ENCODE measurements around the gene REPIN1. TPM values are rescaled to one million over a fixed set of nuclear protein-coding genes. Genes with fewer than 3 reads are reported as not detected.

REPIN1 gene
- total RNA-seq, 2 donors from 2014 or later = 48.9 to 50.5 TPM

DNA sequence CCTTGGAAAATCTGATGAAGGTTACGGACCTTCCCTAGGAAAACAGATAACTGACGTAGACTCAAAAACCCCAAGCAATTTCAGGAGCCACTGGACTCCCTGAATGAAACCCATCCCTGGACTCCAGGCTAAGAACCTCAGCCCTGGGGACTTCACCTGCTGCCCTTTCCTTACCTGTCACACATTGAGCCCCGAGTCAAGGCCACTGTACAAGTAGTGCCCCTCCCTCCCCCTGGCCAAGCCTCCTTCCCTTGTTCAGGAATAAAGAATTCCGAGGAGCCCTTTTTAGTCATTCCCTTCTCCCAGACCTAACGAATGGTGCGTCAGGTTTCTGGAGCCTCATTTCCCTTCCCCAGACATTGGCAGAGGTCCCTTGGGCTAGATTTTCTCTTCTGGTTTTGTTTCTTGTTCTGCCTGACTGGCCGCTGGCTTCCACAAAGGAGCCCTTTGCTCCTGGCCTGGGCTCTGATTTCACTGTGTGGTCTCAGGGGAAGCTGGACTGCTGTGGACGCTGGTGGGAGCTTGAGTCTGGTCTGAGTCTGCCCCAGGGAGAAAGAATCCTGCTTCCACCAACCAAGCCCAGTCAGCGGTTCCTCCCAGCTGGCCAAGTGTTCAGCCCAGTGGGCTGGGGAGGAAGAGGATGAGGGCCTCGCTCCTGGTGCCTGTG lies 42.2 kb downstream of the REPIN1 start:
- no peak for DNase-seq (ENCODE audit: low spot score)
- intact Hi-C loops (cut with DNase I) = no loop called here

DNA sequence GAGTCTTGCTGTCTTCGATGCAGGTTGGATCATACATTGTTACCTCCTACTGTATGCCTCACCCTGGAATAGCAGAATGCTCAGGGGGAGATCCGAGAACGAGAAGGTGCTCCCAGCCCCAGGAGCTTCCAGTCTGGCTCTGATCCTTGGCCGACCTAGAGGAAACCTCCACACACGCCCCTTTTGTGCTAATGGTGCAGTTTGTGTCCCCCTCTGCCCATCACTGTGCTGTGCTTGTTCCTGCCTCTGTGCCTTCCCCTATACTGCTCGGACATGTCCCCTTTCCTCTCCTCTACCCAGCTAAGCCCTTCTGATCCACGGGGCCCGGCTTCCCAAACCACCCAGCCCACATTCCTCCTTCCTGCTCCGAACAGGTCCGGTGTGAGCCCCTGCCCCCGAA lies 43.0 kb downstream of the REPIN1 start:
- no peak for DNase-seq (ENCODE audit: low spot score)
- intact Hi-C loops (cut with DNase I) = no loop called here

- DNase-seq (ENCODE audit: low spot score) = no peak
- intact Hi-C loops (cut with DNase I) = no loop called here
These were observed 43.4 kb downstream of the REPIN1 start for GRCh38 chr7:150412016-150412415.

GRCh38 chr7:150412518-150413488 lies 44.2 kb downstream of the REPIN1 start:
- DNase-seq (ENCODE audit: low spot score) = no peak
- intact Hi-C loops (cut with DNase I) = no loop called here

DNA sequence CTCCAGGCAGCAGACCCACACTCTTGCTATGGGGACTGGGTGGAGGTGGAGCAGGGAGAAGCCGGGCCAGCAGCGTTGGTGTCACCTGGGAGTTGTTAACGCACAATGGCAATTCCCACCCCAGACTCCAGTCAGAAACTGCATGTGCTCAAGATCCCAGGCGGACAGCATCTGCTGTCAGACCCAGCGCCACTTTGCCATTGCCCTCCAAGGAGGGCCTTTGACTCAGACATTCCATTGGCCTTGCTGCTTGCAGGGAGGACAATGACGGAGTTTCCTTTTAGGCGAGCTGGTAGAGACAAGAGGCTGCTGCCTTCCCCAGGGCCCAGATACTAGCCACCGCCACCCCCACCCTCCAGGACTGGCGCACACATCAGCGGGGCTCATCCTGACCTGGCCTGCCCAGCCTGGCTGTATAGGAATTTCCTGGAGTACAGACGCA lies 45.0 kb downstream of the REPIN1 start:
- intact Hi-C loops (cut with DNase I) = no loop called here
- no peak for DNase-seq (ENCODE audit: low spot score)

DNA sequence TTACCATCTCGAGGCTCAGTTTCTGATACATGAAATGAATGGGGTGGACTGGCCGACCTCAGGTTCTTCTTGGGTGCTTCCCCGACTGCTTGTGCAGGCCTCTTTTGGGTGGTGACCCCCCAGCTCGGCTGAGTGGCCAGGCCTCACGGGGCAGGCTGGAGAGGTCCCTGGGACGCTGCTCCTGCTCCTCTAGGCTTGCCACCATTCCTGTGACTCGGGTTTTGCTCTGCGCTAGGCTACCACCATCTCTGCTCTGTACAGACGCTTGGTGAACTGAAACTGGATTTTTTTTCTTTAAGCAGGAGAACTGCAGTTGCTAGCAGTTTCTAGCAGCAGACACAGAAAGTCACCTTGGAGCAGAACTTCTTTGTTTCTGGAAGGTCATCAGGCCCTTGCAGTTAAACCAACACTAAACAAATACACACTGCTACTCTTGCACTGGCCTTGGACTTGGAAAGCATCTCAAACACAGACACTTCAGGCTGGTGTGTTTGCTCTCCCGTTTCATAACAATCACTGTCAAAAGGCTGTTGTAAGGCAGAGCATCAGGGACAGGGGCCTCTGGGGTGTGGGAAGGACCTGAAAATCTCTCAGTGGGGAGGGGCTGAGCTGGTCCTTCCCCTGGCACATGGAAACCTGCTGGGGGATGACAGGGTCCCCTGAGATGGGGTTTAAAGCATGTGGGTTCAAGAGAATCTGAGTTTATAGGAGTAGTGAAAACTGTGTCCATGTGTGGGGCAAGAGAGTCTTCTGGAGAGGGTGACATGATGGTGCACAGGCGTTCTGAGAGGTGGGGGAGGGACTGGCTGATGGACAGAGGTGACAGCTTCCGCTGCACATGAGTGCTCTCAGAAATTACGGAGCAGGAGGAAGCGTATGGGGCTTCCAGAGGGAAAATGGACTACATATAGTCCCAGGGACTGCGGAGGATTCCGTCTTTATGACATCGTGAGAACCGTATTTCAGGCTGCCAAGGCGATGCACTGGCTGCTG lies 46.8 kb downstream of the REPIN1 start:
- intact Hi-C loops (cut with DNase I) = no loop called here
- DNase-seq (ENCODE audit: low spot score) = no peak

- no peak for DNase-seq (ENCODE audit: low spot score)
- intact Hi-C loops (cut with DNase I) = no loop called here
These were observed 48.6 kb downstream of the REPIN1 start for GRCh38 chr7:150417239-150417638.

DNA sequence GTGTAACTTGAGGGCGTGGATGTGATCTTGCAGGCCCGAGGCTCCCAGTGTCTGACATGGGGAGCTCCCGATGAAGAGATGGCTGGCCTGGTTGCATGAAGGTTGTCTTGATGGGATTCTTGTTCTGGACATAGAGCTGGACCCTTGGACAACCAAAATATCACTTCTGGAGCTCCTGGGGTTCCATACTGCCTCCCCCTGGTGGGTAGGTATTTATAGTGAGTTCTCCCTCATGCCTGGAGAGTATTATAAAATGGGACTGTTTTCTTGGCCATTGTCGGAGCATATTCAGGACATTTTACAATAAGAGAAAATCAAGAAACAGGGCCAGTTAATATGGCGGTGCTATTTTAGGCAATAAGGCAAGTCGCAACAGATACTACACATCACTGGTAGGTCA lies 49.2 kb downstream of the REPIN1 start:
- DNase-seq (ENCODE audit: low spot score) = no peak
- intact Hi-C loops (cut with DNase I) = no loop called here

GRCh38 chr7:150420242-150420641 lies 51.6 kb downstream of the REPIN1 start:
- intact Hi-C loops (cut with DNase I) = no loop called here
- DNase-seq (ENCODE audit: low spot score) = no peak

GRCh38 chr7:150420987-150421674 lies 52.5 kb downstream of the REPIN1 start:
- intact Hi-C loops (cut with DNase I) = no loop called here

DNA sequence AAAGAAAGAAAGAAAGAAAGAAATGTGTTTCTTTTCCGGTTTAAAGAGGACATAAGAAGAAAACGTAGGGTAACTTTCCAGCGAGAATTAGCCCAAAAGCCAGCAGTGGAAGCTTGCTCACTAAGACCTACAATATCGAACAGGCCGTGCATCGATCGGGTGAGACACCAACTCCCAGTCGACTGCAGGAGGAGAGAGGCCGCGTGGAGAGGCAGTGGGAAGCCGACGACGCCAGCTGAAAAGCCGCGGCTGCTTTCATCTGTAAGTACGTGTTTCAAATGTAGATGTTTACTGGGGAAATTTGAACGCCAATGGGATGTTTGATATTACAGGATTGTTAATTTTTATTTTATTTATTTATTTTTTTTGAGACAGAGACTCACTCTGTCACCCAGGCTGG lies 53.2 kb downstream of the REPIN1 start:
- intact Hi-C loops (cut with DNase I) = no loop called here
- no peak for DNase-seq (ENCODE audit: low spot score)

More at GRCh38 chr7:150420987-150421674, 52.5 kb downstream of the REPIN1 start:
- DNase-seq (ENCODE audit: low spot score) = peak; percentile 94

Other genes with a start within 250 kb of the REPIN1 start
- 1 to 10 TPM; 2.2 to 2.6 TPM for gene LRRC61, start 45.5 kb upstream of the REPIN1 start, total RNA-seq
- gene ACTR3C, start 45.3 kb upstream of the REPIN1 start, total RNA-seq = 1 to 10 TPM in 1 of 2 donors, under 1 TPM in 1; 1.00 to 1.7 TPM
- gene RARRES2, start 27.2 kb upstream of the REPIN1 start, total RNA-seq = 100 to 1,000 TPM; 123 to 153 TPM
- gene ZNF775, start 10.5 kb downstream of the REPIN1 start, total RNA-seq = 1 to 10 TPM; 4.6 to 5.0 TPM
- gene GIMAP8, start 81.8 kb downstream of the REPIN1 start, total RNA-seq = 10 to 100 TPM; 12.9 to 15.4 TPM
- 10 to 100 TPM; 23.5 to 23.8 TPM for gene GIMAP7, start 146.1 kb downstream of the REPIN1 start, total RNA-seq
- 10 to 100 TPM; 30.1 to 40.4 TPM for gene GIMAP4, start 198.6 kb downstream of the REPIN1 start, total RNA-seq

Measured in posterior vena cava (tissue), 2 donors.